HG02885 (cell line): ENCODE data around the gene ATP13A2.
A peak's percentile ranks its signal among the peaks of the same experiment; 100 is the strongest.
"Not testable (repeated sequence)": the region's sequence is repeated elsewhere in the genome, so short reads cannot be mapped to it uniquely, and the experiment has no call there.

ENCODE experiments used
- ATAC-seq: cut with Tn5 transposase; IDR thresholded peaks from one replicate; pipeline ENCODE4 v1.9.1; 2021; ENCODE audit warnings: mild to moderate bottlenecking; ENCODE audit not compliant: unreplicated experiment, poor library complexity

The ATP13A2 gene

DNA sequence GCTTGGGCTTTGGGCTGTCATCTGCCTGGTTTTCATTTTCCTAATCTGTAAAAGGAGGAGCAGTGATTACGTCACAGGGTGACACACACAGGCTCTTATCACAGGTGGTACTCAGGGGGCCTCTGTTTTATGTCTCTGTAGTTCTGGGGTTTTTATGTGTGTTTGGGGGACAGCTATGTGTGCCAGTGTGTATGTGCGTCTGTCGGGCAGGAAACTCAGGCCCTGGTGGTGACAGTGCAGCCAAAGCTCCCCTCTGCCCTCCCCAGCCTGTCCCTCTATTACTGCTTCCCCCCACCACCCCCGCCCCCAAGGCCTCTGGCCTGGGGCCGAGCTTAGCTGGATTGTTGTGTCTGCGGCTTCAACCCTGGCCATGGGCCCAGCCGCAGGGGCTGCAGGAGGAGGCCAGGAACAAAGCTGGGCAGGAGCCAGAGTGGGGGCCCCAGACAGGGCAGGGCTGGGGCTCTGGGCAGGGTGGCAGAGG, 44.6 kb downstream of the ATP13A2 start:
- no peak for ATAC-seq

DNA sequence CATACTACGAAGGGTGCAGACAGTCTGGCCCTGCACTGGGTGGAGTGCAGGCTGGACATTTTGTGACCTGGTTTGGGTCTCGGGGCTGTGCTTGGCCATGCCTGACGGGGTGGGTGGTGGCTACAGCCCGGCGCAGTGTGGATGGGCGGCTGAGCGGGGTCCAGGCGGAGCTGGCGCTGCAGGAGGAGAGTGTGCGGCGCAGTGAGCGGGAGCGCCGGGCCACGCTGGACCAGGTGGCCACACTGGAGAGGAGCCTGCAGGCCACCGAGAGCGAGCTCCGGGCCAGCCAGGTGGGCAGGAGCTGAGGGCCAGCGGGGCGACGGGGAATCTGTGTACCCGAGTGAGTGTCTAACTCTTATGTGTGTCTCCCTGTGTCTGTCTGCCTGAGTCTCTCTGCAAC, 45.4 kb downstream of the ATP13A2 start:
- no peak for ATAC-seq

DNA sequence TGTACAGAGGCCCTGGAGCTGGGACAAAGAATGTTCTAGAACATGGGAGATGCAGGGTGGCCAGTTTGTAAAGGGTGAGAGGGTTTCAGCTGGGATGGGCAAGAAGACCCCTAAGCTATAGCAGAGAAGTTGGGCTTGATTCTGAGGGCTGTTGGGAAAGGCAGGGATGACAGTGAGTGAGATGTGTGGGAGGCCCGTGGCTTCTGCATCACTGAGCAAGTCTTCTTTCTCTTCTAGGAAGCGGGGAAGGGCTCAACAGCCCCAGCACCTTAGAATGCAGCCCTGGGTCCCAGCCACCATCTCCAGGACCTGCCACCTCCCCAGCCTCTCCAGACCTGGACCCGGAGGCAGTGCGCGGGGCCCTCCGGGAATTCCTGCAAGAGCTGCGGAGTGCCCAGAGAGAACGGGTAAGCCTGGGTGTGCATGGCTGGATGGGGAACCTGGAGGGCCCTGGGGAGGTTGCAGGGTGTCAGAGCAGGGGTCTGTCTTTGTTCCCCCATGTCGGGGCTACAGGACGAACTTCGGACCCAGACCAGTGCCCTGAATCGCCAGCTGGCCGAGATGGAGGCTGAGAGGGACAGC, 46.2 kb downstream of the ATP13A2 start:
- no peak for ATAC-seq

DNA sequence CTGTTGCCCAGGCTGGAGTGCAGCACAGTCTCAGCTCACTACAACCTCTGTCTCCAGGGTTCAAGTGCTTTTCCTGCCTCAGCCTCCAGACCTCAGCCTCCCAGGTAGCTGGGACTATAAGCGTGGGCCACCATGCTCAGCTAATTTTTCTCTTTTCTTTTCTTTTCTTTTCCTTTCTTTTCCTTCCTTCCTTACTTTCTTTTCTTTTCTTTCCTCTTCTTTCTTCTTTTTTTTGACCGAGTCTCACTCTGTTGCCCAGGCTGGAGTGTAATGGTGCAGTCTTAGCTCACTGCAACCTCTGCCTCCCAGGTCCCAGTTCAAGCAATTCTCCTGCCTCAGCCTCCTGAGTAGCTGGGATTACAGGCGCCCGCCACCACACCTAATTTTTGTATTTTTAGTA, 47.6 kb downstream of the ATP13A2 start:
- not testable (repeated sequence) for ATAC-seq

DNA sequence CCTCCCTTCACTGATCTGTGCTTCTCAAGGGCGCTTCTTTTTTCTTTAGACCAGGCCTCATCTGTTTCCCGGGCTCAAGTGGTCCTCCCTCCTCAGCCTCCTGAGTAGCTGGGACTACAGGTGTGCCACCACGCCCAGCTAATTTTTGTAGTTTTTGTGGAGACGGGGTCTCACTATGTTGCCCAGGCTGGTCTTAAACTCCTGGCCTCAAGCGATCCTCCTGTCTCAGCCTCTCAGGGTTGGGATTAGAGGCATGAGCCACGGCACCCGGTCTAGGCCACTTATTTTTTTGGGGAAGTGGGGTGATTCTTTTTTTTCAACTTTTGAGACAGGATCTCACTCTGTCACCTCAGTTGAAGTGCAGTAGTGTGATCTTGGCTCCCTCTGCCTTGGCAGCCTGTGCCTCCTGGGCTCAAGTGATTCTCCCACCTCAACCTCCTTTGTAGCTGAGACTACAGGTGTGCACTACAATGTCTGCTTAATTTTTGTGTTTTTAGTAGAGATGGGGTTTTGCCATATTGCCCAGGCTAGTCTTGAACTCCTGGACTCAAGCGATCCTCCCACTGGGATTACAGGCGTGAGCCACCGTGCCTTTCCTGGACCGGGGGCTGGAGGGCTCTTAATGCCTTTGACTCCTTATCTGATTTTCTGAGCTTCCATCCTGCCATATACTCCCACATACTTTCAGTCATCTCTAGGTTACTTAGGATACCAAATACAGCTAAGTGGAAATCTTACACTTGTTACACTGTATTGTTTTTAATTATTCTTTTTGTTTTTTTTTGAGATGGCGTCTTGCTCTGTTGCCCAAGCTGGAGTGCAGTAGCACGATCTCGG, 50.2 kb downstream of the ATP13A2 start:
- ATAC-seq, result no peak

DNA sequence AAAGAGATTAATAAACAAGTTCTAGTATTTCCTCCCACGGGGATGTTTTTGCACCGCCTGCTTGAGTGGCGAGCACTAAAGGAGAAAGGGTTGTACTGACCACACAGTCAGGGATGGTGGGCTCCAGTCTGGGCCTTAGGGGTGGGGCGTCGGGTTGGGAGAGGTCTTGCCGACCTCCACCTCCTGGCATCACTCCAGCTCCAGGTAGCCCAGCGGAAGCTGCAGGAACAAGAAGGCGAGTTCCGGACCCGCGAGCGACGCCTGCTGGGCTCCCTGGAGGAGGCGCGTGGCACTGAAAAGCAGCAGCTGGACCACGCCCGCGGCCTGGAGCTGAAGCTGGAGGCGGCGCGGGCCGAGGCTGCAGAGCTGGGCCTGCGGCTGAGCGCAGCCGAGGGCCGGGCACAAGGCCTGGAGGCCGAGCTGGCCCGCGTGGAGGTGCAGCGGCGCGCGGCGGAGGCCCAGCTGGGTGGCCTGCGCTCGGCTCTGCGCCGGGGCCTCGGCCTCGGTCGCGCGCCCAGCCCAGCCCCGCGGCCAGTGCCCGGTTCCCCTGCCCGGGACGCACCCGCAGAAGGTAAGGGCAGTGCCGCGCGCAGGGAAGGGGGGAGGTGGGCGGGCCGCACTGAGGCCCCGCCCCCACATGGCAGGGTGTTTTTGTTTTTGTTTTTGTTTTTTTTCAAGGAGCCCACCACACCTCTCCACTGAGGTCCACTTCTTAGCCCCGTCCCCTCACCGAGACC, 51.0 kb downstream of the ATP13A2 start:
- ATAC-seq, result peak; percentile 73

DNA sequence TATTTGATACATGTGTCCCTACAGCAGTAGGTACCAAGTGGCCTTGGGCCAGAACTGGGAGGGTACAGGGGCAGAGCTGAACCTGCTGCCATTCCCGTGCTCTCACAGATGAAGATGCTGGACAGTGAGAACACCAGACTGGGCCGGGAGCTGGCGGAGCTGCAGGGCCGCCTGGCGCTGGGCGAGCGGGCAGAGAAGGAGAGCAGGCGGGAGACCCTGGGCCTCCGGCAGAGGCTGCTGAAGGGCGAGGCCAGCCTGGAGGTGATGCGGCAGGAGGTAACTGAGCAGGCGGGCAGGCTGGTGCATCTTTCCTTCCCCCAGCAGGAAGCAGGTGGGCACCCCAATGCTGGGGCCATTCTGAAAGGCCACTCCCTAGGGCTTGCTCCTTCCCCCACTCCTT, 53.3 kb downstream of the ATP13A2 start:
- ATAC-seq, result no peak

DNA sequence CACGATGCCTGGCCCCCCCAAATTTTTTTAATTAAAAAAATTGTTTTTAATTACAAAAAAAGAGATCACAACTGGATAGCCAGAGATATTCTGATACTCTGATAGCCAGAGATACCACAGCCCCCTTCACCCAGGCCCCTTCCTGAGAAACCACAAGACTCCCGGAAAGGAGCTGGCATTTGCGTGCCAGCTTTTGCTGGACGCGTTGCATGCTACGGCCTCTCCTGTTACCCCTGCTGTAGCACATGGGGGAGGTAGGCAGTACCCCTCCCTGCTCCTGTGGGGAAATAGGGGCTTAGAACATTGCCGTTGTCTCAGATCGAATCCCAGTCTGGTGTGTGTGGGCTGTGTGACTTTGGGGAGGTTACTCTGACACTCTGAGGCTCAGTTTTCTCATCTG, 54.0 kb downstream of the ATP13A2 start:
- no peak for ATAC-seq

DNA sequence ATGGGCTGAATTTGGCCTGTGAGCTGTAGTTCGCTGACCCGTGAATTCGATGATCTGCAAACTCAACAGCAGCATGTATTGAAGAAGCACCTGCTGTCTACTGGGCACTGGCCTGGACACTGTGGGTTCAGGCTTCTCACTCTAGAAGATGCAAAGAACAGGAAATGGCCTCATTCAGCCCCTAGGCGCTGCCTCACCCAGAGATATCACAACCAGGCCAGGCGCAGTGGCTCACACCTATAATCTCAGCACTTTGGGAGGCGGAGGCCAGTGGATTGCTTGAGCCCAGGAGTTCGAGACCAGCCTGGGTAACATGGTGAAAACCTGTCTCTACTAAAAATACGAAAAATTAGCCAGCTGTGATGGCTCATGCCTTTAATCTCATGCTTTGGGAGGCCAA, 55.0 kb downstream of the ATP13A2 start:
- no peak for ATAC-seq

DNA sequence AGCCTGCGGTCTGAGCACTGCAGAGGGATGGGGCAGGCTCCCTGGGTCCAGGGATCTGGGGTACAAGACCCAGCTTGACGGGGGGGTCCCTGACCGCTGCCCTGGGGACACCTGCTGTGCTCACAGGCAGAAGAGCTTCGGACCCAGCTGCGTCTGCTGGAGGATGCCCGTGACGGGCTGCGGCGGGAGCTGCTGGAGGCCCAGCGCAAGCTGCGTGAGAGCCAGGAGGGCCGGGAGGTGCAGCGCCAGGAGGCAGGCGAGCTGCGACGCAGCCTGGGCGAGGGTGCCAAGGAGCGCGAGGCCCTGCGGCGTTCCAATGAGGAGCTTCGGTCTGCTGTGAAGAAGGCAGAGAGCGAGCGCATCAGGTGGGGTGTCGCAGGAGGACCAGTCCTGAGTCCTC, 56.5 kb downstream of the ATP13A2 start:
- no peak for ATAC-seq

DNA sequence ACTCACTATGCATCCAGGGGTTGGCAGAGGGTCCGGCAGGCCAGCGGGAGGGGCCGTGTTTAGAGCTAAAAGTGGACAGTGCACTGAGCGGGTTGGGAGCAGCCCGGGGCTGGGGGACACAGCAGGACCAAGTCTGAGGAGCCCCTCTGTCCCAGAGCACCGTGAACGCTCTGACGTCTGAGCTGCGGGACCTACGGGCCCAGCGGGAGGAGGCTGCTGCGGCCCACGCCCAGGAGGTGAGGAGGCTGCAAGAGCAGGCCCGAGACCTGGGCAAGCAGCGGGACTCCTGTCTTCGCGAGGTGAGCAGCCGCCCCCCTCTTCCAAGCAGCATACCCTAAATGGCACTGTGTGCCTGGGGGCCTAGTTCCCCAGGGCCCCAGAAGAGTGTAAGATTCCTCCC, 57.1 kb downstream of the ATP13A2 start:
- ATAC-seq, result no peak

DNA sequence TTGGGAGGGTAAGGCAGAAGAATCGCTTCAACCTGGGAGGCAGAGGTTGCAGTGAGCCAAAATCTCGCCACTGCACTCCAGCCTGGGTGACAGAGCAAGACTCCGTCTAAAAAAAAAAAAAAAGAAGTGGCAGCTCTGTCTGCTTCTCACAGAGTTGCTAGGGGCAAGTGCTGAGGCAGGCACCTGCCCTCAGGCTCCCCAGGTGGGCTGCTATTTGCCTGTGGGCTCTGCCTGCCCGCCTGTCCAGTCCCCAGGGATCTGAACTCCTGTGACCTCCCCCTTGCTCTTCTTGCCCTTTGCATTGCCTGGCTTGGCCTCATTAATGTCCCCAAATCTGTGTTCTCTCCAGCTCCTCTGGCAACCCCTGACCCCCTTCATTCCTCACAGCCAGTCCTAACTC, 59.4 kb downstream of the ATP13A2 start:
- ATAC-seq, result not testable (repeated sequence)

DNA sequence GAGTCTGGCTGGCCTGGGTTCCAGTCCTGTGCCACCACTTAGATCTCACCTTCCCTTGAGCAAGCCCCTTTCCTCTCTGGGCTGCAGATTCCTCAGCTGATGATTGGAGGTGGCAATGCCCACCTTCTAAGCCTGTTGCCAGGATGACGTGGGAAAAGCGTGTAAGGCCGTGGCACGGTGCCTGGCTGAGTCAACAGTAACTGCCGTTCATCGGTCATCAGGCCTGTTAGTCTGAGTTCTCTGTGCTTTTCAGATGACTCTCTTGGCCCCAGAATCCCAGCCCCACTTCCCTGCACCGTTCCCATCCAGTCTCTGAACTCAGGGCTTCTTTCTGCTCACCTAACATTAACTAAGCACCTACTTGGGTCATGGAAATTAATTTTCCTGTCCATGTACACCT, 62.7 kb downstream of the ATP13A2 start:
- not testable (repeated sequence) for ATAC-seq

DNA sequence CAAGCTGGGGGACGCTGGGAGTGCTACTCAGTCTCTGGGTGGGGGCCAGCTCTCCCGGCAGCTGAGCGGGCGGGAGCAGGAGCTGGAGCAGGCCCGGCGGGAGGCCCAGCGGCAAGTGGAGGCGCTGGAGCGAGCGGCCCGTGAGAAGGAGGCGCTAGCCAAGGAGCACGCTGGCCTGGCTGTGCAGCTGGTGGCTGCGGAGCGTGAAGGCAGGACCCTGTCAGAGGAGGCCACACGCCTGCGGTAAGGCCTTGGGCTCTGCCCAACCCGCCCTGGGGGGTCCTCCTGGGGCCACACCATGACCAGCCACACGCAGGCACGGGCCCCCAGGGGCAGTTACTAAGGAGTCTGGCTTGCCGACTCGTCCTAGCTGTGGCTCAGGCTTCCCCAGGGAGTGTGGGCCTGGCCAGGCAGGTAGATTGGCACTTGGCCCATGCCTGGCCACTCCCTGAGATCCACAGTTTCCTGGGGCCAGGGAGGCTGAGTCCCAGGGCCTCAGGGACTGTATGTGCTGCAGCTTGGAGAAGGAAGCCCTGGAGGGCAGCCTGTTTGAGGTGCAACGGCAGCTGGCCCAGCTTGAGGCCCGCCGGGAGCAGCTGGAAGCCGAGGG, 63.3 kb downstream of the ATP13A2 start:
- ATAC-seq, result not testable (repeated sequence)

DNA sequence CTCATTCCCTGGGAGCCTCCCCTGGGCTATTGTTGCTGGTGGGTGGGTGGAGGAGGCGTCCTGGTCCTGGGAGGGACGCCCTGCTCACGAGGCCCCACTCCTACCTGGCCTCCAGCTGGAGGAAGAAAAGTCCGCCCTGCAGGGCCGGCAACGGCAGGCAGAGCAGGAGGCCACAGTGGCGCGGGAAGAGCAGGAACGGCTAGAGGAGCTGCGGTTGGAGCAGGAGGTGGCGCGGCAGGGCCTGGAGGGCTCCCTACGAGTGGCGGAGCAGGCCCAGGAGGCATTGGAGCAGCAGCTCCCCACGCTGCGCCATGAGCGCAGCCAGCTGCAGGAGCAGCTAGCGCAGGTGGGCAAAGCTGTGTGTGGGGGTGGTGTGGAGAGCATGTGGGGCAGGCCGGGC, 65.1 kb downstream of the ATP13A2 start:
- ATAC-seq, result no peak

DNA sequence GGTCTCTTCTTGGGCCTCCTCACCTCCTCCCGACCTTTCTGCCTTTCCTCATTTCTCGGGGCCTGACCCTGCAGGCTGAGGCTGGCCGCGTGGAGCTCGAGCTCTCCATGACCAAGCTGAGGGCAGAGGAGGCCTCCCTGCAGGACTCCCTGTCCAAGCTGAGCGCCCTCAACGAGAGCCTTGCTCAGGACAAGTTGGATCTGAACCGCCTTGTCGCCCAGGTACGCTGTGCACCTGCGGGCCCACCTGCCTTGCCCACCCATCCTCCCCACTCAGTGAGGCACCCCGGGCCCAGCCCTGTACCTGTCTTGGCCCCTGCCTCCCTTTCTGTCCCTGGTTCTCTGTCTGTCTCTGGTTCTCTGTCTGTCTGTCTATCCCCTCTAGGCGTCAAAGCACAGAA, 65.5 kb downstream of the ATP13A2 start:
- not testable (repeated sequence) for ATAC-seq

DNA sequence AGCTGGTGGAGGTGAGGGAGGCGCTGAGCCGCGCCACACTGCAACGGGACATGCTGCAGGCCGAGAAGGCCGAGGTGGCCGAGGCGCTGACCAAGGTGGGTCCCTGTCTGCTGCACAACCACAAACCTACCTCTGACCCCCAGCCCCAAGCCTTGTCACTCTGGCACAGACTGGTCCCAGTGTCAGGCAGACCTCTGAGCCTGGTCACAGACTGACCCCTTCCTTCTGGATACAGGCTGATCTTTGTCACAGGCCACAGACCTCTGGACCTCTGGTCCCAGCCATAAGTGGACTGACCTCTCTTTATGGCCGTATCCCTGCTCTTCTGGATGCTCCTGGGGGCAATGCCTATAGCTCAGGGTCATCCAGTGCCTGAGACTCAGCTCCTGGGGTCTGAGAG, 66.2 kb downstream of the ATP13A2 start:
- not testable (repeated sequence) for ATAC-seq

DNA sequence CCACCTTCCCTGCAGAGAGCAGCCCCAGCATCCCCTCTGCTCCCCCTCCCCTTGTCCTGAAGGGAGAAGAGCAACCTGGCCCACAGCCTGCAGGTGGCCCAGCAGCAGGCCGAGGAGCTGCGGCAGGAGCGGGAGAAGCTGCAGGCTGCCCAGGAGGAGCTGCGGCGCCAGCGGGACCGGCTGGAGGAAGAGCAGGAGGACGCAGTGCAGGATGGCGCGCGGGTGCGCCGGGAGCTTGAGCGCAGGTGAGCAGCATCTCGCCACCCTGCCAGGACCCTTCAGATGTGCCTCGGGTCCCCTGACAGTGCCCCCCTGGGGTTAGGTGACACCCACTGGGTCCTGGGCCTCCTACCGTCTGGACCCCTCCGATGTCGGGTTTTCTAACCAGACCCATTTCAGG, 67.7 kb downstream of the ATP13A2 start:
- no peak for ATAC-seq

DNA sequence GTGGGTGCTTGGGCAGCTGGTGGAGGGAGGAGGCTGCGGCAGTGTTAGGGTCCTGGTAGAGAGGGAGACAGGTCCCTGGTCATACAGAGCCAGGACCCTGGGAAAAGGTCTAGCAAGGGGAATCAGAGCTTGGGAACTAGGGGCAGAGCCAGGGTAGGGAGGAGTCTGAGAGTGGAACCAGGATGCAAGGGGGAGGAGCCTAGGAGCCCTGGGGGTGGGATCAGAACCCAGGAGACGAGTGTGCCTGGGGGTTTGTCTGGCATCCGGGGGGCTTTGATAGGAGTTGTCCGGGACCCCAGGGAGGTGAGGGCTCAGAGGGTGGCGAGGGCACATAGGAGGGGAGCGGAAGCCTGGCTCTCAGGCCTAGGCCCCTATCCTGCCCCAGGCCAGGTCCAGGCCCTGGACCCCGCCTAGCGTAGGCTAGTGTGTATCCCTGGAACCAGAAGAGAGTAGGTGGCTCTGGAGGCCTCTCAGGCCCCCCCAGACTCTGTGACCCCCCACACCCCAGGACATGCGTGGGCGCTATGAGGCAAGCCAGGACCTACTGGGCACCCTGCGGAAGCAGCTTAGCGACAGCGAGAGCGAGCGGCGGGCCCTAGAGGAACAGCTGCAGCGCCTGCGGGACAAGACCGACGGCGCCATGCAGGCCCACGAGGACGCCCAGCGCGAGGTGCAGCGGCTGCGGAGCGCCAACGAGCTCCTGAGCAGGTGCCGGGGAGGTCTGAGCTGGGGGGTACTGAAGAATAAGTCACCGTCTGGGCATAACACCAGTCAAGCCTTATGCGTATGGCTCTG, 72.1 kb downstream of the ATP13A2 start:
- ATAC-seq, result not testable (repeated sequence)
